Measurements from ENCODE around the gene TACC3. TPM values are rescaled to one million over a fixed set of nuclear protein-coding genes. Genes with fewer than 3 reads are reported as not detected.
A peak's percentile ranks its signal among the peaks of the same experiment; 100 is the strongest.

The TACC3 gene
- total RNA-seq, 1 donor from 2014 or later: 15.0 TPM

GRCh38 chr4:1686440-1687036, 34.8 kb upstream of the TACC3 start:
- no peak for DNase-seq (ENCODE audit: low read depth)
- no peak overlapping the region for H3K4me2 ChIP-seq (ENCODE audit: low read length)
- H2AFZ ChIP-seq (ENCODE audit: low read depth, low read length): no peak overlapping the region
- peaks cover 12% of the 10 kb centered on the region for H3K4me1 ChIP-seq (ENCODE audit: insufficient read depth, low read length)
- H3K36me3 ChIP-seq (ENCODE audit: insufficient read depth, low read length): peaks cover 6% of the 10 kb centered on the region
- no peaks in the 10 kb centered on the region for H3K9me3 ChIP-seq (ENCODE audit: insufficient read depth, low read depth, low read length)
- TF ChIP-seq CTCF (IDR thresholded peaks at IDR 0.05; ENCODE audit: insufficient read depth, low read depth, low read length): no peak
- no peaks in the 10 kb centered on the region for H3K27me3 Mint-ChIP-seq (ENCODE audit: low read depth, unreplicated experiment)
- peaks cover 7% of the 10 kb centered on the region for H4K20me1 ChIP-seq (ENCODE audit: insufficient read depth, low read length)
- no peak overlapping the region for H3K9ac ChIP-seq (ENCODE audit: low read length)
- FAIRE-seq: no peak
- H3K79me2 ChIP-seq (ENCODE audit: insufficient read depth, low read length): no peaks in the 10 kb centered on the region
- H3K4me3 ChIP-seq (ENCODE audit: insufficient read depth, low read depth, low read length): no peak overlapping the region
- H3K36me3 Mint-ChIP-seq (ENCODE audit: low read depth, unreplicated experiment): peaks cover 8% of the 10 kb centered on the region
- H3K4me1 Mint-ChIP-seq (ENCODE audit: low read depth, unreplicated experiment): no peaks in the 10 kb centered on the region
- no peak overlapping the region for H3K27ac Mint-ChIP-seq (ENCODE audit: unreplicated experiment)
- H3K9me3 Mint-ChIP-seq (ENCODE audit: unreplicated experiment): no peaks in the 10 kb centered on the region
- H3K27ac ChIP-seq (ENCODE audit: low read depth, low read length): no peak overlapping the region
- no peaks in the 10 kb centered on the region for H3K27me3 ChIP-seq (ENCODE audit: insufficient read depth, low read length)
- H3K4me3 Mint-ChIP-seq (ENCODE audit: unreplicated experiment): no peak overlapping the region

GRCh38 chr4:1690698-1691097, 30.6 kb upstream of the TACC3 start:
- no peak for TF ChIP-seq CTCF (IDR thresholded peaks at IDR 0.05; ENCODE audit: insufficient read depth, low read depth, low read length)
- Mint-ChIP-seq H3K27me3 (ENCODE audit: low read depth, unreplicated experiment) (no peaks in the 10 kb centered on the region), H3K36me3 (ENCODE audit: low read depth, unreplicated experiment) (peaks cover 17% of the 10 kb centered on the region), H3K4me1 (ENCODE audit: low read depth, unreplicated experiment) (no peaks in the 10 kb centered on the region), H3K9me3 (ENCODE audit: unreplicated experiment) (no peaks in the 10 kb centered on the region), H3K4me3 (ENCODE audit: unreplicated experiment) (no peak overlapping the region), H3K27ac (ENCODE audit: unreplicated experiment) (peak overlapping the region; percentile 41)
- FAIRE-seq (no peak), DNase-seq (ENCODE audit: low read depth) (no peak)
- no peak overlapping the region for H2AFZ ChIP-seq (ENCODE audit: low read depth, low read length)
- H3K27me3 ChIP-seq (ENCODE audit: insufficient read depth, low read length): no peaks in the 10 kb centered on the region
- H3K27ac ChIP-seq (ENCODE audit: low read depth, low read length): no peak overlapping the region
- peaks cover 23% of the 10 kb centered on the region for H4K20me1 ChIP-seq (ENCODE audit: insufficient read depth, low read length)
- no peaks in the 10 kb centered on the region for H3K4me1 ChIP-seq (ENCODE audit: insufficient read depth, low read length)
- H3K36me3 ChIP-seq (ENCODE audit: insufficient read depth, low read length): peaks cover 29% of the 10 kb centered on the region
- no peak overlapping the region for H3K9ac ChIP-seq (ENCODE audit: low read length)
- H3K9me3 ChIP-seq (ENCODE audit: insufficient read depth, low read depth, low read length): no peaks in the 10 kb centered on the region
- H3K4me2 ChIP-seq (ENCODE audit: low read length): no peak overlapping the region
- no peaks in the 10 kb centered on the region for H3K79me2 ChIP-seq (ENCODE audit: insufficient read depth, low read length)
- H3K4me3 ChIP-seq (ENCODE audit: insufficient read depth, low read depth, low read length): no peak overlapping the region

DNA sequence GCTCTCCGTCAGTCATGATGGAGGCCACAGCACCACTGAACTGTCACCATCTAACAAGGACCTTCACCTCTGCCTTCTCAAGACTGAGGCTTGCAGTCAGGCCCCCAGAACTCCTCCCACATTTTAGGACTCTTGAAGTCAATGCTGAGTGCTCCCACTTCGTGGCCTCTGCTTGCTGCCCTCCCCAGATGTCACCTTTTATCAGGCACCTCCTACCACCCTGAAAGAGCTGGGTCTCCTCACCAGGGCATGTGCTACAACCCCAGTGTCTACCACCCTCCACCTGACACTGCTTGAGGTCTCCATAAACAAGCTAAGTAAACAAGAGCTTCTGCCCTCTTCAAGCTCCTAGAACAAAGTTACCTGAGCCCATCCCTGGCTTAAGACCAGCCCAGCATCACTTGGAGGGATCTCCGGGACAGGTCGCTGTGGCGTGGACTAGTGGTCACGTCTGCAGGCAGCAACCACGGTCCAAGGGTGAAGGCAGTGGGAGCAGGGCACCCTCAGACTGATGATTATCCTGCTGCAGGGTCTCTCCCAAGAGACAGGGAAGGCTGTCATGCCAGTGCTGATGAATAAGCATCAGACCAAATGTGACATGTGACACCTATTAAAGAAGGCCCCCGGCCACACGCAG, 29.5 kb upstream of the TACC3 start:
- H2AFZ ChIP-seq (ENCODE audit: low read depth, low read length): no peak overlapping the region
- no peak for FAIRE-seq

More for the DNA sequence above, 29.5 kb upstream of the TACC3 start:
- H3K4me3 ChIP-seq (ENCODE audit: insufficient read depth, low read depth, low read length): no peak overlapping the region
- no peaks in the 10 kb centered on the region for H3K4me1 ChIP-seq (ENCODE audit: insufficient read depth, low read length)
- H4K20me1 ChIP-seq (ENCODE audit: insufficient read depth, low read length): peaks cover 26% of the 10 kb centered on the region
- peaks cover 17% of the 10 kb centered on the region for H3K36me3 Mint-ChIP-seq (ENCODE audit: low read depth, unreplicated experiment)
- no peaks in the 10 kb centered on the region for H3K9me3 Mint-ChIP-seq (ENCODE audit: unreplicated experiment)
- H3K79me2 ChIP-seq (ENCODE audit: insufficient read depth, low read length): no peaks in the 10 kb centered on the region
- H3K27me3 ChIP-seq (ENCODE audit: insufficient read depth, low read length): no peaks in the 10 kb centered on the region
- H3K27ac ChIP-seq (ENCODE audit: low read depth, low read length): no peak overlapping the region
- H3K9ac ChIP-seq (ENCODE audit: low read length): no peak overlapping the region
- peaks cover 36% of the 10 kb centered on the region for H3K36me3 ChIP-seq (ENCODE audit: insufficient read depth, low read length)
- no peaks in the 10 kb centered on the region for H3K4me1 Mint-ChIP-seq (ENCODE audit: low read depth, unreplicated experiment)
- TF ChIP-seq CTCF (IDR thresholded peaks at IDR 0.05; ENCODE audit: insufficient read depth, low read depth, low read length): no peak
- no peak overlapping the region for H3K27ac Mint-ChIP-seq (ENCODE audit: unreplicated experiment)
- H3K27me3 Mint-ChIP-seq (ENCODE audit: low read depth, unreplicated experiment): no peaks in the 10 kb centered on the region
- DNase-seq (ENCODE audit: low read depth): no peak
- H3K4me2 ChIP-seq (ENCODE audit: low read length): no peak overlapping the region
- no peak overlapping the region for H3K4me3 Mint-ChIP-seq (ENCODE audit: unreplicated experiment)
- H3K9me3 ChIP-seq (ENCODE audit: insufficient read depth, low read depth, low read length): no peaks in the 10 kb centered on the region

Measured in astrocyte (in vitro differentiated cells and primary cell).